PFSK-1 (cell line): ENCODE data around the gene NPAS1.

Experiments
- POLR2AphosphoS5 ChIP-seq: IDR thresholded peaks from 2 replicates; pipeline ENCODE4 v1.6.1; 2012; ENCODE audit warnings: low read depth, mild to moderate bottlenecking, control low read depth, low read length, moderate library complexity
- SIN3A ChIP-seq: IDR thresholded peaks from 2 replicates; pipeline ENCODE4 v1.6.1; 2012; ENCODE audit warnings: mild to moderate bottlenecking, low read length, moderate library complexity, borderline replicate concordance; ENCODE audit not compliant: insufficient read depth
- TAF1 ChIP-seq: IDR thresholded peaks from 2 replicates; pipeline ENCODE4 v1.6.1; 2012; ENCODE audit warnings: low read length, control low read depth, borderline replicate concordance; ENCODE audit not compliant: insufficient read depth
- TF ChIP-seq, protein P1 (sequence below), 2 experiments: IDR thresholded peaks; 2 replicates each; pipeline versions ENCODE4 v1.6.1 to v1.8.0; 2011 to 2012; ENCODE audit warnings: low read depth in 2 of 2, low read length in 2 of 2, control low read depth in 1 of 2, inconsistent platforms in 1 of 2, mild to moderate bottlenecking in 1 of 2, moderate library complexity in 1 of 2; ENCODE audit not compliant: insufficient read depth in 1 of 2

DNA sequence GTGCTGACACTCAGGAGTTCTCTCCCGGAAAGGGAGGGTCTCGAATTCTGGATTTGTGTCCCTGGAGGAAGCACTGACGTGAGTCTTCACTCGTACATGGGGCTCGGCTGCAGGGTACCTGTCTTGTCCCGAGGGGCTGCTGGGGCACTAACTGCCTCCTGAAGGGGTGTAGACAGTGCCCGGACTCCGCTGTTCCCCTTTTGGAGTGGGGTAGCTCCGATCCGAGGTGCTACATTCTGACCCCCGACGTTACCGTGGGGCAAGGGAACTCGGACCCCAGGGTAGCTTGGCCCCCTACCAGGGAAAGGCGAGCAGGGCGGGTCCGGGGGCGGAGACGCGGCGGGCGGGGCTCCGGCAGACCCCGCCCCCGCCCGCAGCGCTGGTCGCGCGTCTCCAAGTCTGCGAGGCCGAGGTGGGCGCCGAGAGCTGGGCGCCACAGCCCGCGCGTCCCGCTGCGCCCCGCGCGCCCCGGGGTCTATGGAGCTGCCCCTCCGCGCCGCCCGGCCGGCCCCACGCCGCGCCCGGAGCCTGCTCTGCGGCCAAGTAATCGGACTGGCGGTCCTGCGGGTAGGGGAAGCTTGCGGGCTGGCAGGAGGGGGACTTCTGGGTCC, at the start of gene NPAS1:
- TF ChIP-seq POLR2AphosphoS5 (no peak), TAF1 (no peak), SIN3A (no peak)
- TF ChIP-seq, protein P1, sequence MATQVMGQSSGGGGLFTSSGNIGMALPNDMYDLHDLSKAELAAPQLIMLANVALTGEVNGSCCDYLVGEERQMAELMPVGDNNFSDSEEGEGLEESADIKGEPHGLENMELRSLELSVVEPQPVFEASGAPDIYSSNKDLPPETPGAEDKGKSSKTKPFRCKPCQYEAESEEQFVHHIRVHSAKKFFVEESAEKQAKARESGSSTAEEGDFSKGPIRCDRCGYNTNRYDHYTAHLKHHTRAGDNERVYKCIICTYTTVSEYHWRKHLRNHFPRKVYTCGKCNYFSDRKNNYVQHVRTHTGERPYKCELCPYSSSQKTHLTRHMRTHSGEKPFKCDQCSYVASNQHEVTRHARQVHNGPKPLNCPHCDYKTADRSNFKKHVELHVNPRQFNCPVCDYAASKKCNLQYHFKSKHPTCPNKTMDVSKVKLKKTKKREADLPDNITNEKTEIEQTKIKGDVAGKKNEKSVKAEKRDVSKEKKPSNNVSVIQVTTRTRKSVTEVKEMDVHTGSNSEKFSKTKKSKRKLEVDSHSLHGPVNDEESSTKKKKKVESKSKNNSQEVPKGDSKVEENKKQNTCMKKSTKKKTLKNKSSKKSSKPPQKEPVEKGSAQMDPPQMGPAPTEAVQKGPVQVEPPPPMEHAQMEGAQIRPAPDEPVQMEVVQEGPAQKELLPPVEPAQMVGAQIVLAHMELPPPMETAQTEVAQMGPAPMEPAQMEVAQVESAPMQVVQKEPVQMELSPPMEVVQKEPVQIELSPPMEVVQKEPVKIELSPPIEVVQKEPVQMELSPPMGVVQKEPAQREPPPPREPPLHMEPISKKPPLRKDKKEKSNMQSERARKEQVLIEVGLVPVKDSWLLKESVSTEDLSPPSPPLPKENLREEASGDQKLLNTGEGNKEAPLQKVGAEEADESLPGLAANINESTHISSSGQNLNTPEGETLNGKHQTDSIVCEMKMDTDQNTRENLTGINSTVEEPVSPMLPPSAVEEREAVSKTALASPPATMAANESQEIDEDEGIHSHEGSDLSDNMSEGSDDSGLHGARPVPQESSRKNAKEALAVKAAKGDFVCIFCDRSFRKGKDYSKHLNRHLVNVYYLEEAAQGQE (IDR thresholded peaks at IDR 0.05; ENCODE audit: insufficient read depth in 1 of 2, low read depth in 2 of 2, low read length in 2 of 2): no peak
